ENCODE measurements around the gene B4GALT3. TPM values are rescaled to one million over a fixed set of nuclear protein-coding genes. Genes with fewer than 3 reads are reported as not detected.

B4GALT3 gene
- total RNA-seq, 2 experiments from 2014 or later: 36.2 to 41.7 TPM

DNA sequence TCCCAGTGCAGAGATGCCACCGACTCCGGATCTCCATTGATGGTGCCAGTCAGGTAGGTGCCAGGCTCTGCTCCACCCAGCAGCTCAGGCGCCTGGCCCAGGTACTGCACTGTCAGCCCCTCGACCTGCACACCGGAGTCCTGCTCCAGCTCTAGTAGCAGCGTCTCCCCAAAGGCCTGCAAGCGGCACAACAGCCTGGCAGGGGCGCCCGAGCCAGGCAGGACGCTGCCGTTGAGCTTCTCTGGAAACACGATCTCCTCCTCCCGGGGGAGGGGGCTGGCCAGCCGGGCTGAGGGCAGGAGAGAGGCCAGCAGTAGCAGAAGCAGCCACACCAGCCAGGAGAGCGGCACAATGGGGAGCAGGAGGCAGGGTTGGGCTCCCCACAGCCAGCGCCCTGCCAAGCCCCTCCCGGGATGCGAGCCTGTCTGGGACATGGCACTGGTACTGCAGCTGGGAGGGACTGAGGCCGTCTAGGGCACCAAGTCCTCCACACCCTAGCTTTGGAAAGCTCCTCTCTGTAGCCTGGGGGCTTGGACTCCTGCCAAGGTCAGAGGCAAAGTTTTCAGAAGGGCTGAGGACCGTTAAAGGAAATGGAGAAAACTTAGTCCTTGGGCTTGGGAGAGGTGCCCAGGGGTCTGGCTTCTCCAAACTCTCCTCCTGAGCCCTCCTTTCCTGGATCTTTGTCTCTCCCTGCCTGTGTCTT is 21.0 kb upstream of the B4GALT3 start:
- peaks cover 46% of the 10 kb centered on the region for H3K4me1 ChIP-seq (ENCODE audit: insufficient read depth, low read length, poor library complexity, severe bottlenecking)
- no peaks in the 10 kb centered on the region for H3K9me2 ChIP-seq (ENCODE audit: insufficient read depth, low read length)
- no peaks in the 10 kb centered on the region for H3K9me3 ChIP-seq (ENCODE audit: low read length)
- no TSS peak for BruUV-seq (replicated peaks)
- H3K4me3 ChIP-seq (ENCODE audit: low read depth, low read length, poor library complexity, severe bottlenecking): no peak overlapping the region
- no peaks in the 10 kb centered on the region for H4K20me1 ChIP-seq (ENCODE audit: insufficient read depth, low read length)
- H3K79me2 ChIP-seq (ENCODE audit: insufficient read depth, low read depth, low read length): peaks cover 4% of the 10 kb centered on the region; the same call in 1 of the 2 replicates
- H2AFZ ChIP-seq (ENCODE audit: low read length): no peak overlapping the region
- H3K27ac ChIP-seq (ENCODE audit: low read depth, low read length, poor library complexity, severe bottlenecking): no peak overlapping the region
- ChIA-PET CTCF (ENCODE audit: unreplicated experiment) (no interaction called here), POLR2A (interaction anchor here (0.6 kb wide), 1 partner anchor 44 kb away, joined by 3 read pairs; no protein-coding TSS in a partner anchor)
- no peak for TF ChIP-seq EZH2phosphoT487 (IDR thresholded peaks at IDR 0.05; ENCODE audit: borderline replicate concordance, low read depth, low read length)
- TF ChIP-seq, protein P1, sequence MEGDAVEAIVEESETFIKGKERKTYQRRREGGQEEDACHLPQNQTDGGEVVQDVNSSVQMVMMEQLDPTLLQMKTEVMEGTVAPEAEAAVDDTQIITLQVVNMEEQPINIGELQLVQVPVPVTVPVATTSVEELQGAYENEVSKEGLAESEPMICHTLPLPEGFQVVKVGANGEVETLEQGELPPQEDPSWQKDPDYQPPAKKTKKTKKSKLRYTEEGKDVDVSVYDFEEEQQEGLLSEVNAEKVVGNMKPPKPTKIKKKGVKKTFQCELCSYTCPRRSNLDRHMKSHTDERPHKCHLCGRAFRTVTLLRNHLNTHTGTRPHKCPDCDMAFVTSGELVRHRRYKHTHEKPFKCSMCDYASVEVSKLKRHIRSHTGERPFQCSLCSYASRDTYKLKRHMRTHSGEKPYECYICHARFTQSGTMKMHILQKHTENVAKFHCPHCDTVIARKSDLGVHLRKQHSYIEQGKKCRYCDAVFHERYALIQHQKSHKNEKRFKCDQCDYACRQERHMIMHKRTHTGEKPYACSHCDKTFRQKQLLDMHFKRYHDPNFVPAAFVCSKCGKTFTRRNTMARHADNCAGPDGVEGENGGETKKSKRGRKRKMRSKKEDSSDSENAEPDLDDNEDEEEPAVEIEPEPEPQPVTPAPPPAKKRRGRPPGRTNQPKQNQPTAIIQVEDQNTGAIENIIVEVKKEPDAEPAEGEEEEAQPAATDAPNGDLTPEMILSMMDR (conservative IDR thresholded peaks at IDR 0.05; ENCODE audit: low read length): no peak
- H3K4me2 ChIP-seq (ENCODE audit: low read length): no peak overlapping the region
- DNase-seq (ENCODE audit: low spot score): no peak
- no peaks in the 10 kb centered on the region for H3K36me3 ChIP-seq (ENCODE audit: insufficient read depth, low read length)
- intact Hi-C loops (cut with micrococcal nuclease; ENCODE audit: unreplicated experiment): no loop called here

DNA sequence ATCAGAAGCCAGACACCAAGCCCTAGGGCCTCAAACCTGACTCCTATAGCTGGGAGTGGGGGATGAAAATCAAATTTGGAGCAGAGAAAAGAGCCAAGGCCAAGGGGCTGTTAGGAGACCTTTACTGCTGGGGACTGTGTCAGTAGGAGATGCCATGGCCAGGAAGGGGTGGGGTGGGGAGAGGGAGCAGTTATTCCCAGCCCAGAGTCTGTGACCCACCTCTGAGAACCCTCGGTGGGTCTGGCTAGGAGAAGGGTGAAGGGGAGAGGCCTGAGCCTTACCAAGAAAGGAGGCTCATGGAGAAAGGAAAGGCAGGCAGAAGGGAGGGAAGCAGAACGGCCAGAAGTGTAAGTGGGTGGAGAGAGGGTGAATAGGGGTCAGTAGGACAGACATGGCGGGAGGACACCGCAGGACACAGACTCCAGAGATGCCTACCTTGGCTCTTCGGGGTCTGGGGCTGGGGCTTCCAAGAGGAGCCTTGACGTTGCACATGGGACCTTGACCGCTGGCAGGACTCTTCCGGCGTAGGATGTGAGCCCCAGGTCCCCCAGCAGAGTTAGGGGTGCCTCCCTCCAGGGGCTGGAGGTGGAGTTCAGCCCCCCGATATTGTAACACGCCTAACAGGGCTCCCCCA is 20.4 kb upstream of the B4GALT3 start:
- Histone ChIP-seq H3K4me2 (ENCODE audit: low read length) (no peak overlapping the region), H4K20me1 (ENCODE audit: insufficient read depth, low read length) (no peaks in the 10 kb centered on the region), H3K4me1 (ENCODE audit: insufficient read depth, low read length, poor library complexity, severe bottlenecking) (peaks cover 44% of the 10 kb centered on the region), H3K79me2 (ENCODE audit: insufficient read depth, low read depth, low read length) (peaks cover 2% of the 10 kb centered on the region; the same call in 1 of the 2 replicates), H3K9me3 (ENCODE audit: low read length) (no peaks in the 10 kb centered on the region), H3K9me2 (ENCODE audit: insufficient read depth, low read length) (no peaks in the 10 kb centered on the region), H2AFZ (ENCODE audit: low read length) (no peak overlapping the region), H3K36me3 (ENCODE audit: insufficient read depth, low read length) (no peaks in the 10 kb centered on the region), H3K4me3 (ENCODE audit: low read depth, low read length, poor library complexity, severe bottlenecking) (no peak overlapping the region), H3K27ac (ENCODE audit: low read depth, low read length, poor library complexity, severe bottlenecking) (no peak overlapping the region)
- DNase-seq (ENCODE audit: low spot score): no peak
- POLR2A ChIA-PET: no interaction called here
- no TSS peak for BruUV-seq (replicated peaks)
- CTCF ChIA-PET (ENCODE audit: unreplicated experiment): no interaction called here
- TF ChIP-seq, protein P1 (conservative IDR thresholded peaks at IDR 0.05; ENCODE audit: low read length): no peak
- TF ChIP-seq EZH2phosphoT487 (IDR thresholded peaks at IDR 0.05; ENCODE audit: borderline replicate concordance, low read depth, low read length): no peak
- intact Hi-C loops (cut with micrococcal nuclease; ENCODE audit: unreplicated experiment): no loop called here

Data from OCI-LY7 (cell line).